BJ (cell line): ENCODE data around the gene MAP3K13. TPM values are rescaled to one million over a fixed set of nuclear protein-coding genes. Genes with fewer than 3 reads are reported as not detected.

Experiments used
- CTCF ChIA-PET: fragments of 350-600 bp; formaldehyde crosslinking; extraction: SDS; loops from one replicate; lab custom pipeline; 2021; ENCODE audit warnings: antibody characterized with exemption, inconsistent platforms; lab: Yijun Ruan, JAX
- POLR2A ChIA-PET: fragments of 300-600 bp; sonication (Branson Sonifier 250); formaldehyde crosslinking; extraction: SDS; loops from one replicate; lab custom pipeline; 2021; ENCODE audit warnings: antibody characterized with exemption; lab: Charles Lee
- DNase-seq: peaks from one replicate; pipeline ENCODE4 v3.0.0-alpha.2; 2011; ENCODE audit warnings: low read depth
- H3K27me3 ChIP-seq: 2 replicates; pipeline ENCODE4 v1.6.0; 2011; ENCODE audit warnings: low read length; ENCODE audit not compliant: control insufficient read depth, insufficient read depth
- H3K36me3 ChIP-seq: 2 replicates; pipeline ENCODE4 v1.5.1; 2011; ENCODE audit warnings: low read length; ENCODE audit not compliant: control insufficient read depth, insufficient read depth
- H3K4me3 ChIP-seq: 2 replicates; pipeline ENCODE4 v1.5.1; 2011; ENCODE audit warnings: low read depth, mild to moderate bottlenecking, control low read depth, low read length
- polyA plus RNA-seq: library from polyadenylated mRNA; depleted of rRNA; stranded (reverse); fragments of >200 nt; gene quantifications from 2 replicates; pipeline ENCODE4 v1.2.3, GENCODE V29; 2011; rRNA removed
- TF ChIP-seq, protein P1 (sequence below): IDR thresholded peaks from 2 replicates; pipeline ENCODE4 v1.5.1; 2011; ENCODE audit warnings: low read depth, mild to moderate bottlenecking, control low read depth, inconsistent platforms, low read length, moderate library complexity; ENCODE audit not compliant: insufficient read depth

MAP3K13 gene
- polyA plus RNA-seq, 1 experiment = 8.9 TPM

DNA sequence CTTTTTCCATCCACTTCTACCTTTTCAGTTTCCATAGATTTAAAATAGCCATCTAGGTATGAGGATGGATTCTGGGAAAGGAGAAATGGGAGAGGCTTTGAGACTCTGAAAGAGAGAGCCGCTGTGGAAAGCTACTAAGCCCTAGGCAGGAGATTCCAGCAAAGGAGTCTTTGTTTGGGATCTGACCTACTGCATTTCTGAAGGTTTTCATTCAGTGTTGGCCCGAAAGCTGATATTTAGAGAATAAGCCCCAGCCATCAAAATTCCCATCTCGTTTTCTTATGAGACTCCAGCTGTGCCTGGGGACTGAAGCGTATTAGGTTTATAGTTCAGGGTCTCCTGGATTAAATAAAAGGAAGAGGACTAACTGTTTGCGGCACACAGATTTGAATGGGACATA is 170.0 kb downstream of the MAP3K13 start:
- no peak overlapping the region for H3K4me3 ChIP-seq
- no peaks in the 10 kb centered on the region for H3K36me3 ChIP-seq
- ChIA-PET POLR2A (no interaction called here), CTCF (interaction anchor here (0.8 to 1.0 kb wide), 3 partner anchors 11 to 37 kb away, joined by 3 to 5 read pairs (median 3); no protein-coding TSS in a partner anchor)
- no peaks in the 10 kb centered on the region for H3K27me3 ChIP-seq
- TF ChIP-seq, protein P1, sequence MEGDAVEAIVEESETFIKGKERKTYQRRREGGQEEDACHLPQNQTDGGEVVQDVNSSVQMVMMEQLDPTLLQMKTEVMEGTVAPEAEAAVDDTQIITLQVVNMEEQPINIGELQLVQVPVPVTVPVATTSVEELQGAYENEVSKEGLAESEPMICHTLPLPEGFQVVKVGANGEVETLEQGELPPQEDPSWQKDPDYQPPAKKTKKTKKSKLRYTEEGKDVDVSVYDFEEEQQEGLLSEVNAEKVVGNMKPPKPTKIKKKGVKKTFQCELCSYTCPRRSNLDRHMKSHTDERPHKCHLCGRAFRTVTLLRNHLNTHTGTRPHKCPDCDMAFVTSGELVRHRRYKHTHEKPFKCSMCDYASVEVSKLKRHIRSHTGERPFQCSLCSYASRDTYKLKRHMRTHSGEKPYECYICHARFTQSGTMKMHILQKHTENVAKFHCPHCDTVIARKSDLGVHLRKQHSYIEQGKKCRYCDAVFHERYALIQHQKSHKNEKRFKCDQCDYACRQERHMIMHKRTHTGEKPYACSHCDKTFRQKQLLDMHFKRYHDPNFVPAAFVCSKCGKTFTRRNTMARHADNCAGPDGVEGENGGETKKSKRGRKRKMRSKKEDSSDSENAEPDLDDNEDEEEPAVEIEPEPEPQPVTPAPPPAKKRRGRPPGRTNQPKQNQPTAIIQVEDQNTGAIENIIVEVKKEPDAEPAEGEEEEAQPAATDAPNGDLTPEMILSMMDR = no peak
- DNase-seq = no peak

DNA sequence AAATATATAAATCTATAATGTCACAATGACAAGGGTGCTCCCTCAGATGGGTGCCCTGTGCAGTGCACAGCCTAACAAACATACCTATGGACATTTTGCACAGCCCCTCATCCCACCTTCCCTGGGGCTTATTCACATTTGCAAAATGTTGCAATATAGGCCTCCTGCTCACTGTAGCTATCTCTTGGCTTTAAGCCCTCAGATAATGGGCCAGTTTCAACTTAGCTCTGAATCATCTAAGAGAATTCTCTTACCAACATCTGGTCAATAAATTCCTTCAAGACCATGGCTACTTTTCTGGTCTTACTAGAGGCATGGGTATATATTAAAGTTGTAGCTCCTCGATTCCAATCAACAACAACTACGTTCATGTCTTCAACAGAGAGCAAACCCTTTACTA is 171.6 kb downstream of the MAP3K13 start:
- Histone ChIP-seq H3K27me3 (no peaks in the 10 kb centered on the region), H3K36me3 (no peaks in the 10 kb centered on the region), H3K4me3 (no peak overlapping the region)
- DNase-seq = no peak
- TF ChIP-seq, protein P1 = no peak
- CTCF ChIA-PET = interaction anchor here (0.6 to 1.9 kb wide), 3 partner anchors 11 to 41 kb away, joined by 3 to 5 read pairs (median 4); no protein-coding TSS in a partner anchor
- POLR2A ChIA-PET = no interaction called here

DNA sequence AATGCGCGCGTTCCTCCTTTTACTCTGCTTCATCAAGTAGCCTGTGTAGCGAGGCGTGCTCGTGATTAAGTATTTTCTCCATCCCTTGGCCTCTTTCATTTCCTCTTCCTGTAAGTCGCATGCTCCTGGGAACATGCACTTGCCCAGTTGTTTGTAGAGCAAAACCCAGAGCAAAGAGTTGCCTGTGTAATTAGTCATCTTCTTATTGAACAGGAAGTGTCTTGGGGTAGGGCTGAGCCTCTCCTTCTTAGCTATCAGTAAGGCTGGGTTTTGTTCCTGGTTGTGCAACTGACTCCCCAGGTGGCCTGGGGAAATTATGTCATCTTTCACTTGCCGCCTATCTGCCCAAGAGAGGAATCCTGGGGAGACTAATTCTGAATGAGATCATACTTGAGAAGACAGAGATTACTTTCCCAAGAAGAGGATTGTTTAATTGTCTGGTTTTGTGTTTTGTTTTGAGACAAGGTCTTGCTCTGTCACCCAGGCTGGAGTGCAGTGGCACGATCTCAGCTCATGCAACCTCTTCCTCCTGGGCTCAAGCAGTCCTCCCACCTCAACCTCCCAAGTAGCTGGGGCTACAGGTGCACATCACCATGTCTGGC is 174.5 kb downstream of the MAP3K13 start:
- Histone ChIP-seq H3K4me3 (no peak overlapping the region), H3K27me3 (0 out of 2 replicates have a peak, but pooled peaks cover 2% of the 10 kb centered on the region), H3K36me3 (no peaks in the 10 kb centered on the region)
- peak; percentile 51 for DNase-seq
- CTCF ChIA-PET = interaction anchor here (1.4 kb wide), 1 partner anchor 22 kb away, joined by 3 read pairs; no protein-coding TSS in a partner anchor
- TF ChIP-seq, protein P1 = no peak
- POLR2A ChIA-PET = no interaction called here

Other genes with a start within 250 kb of the MAP3K13 start
- gene C3orf70, start 210.1 kb upstream of the MAP3K13 start, polyA plus RNA-seq = 3.3 and 3.9 TPM in 2 replicates
- gene EHHADH, start 109.1 kb upstream of the MAP3K13 start, polyA plus RNA-seq = 5.2 and 6.0 TPM in 2 replicates
- 13.8 and 18.9 TPM in 2 replicates for gene TMEM41A, start 135.9 kb downstream of the MAP3K13 start, polyA plus RNA-seq
- gene LIPH, start 189.5 kb downstream of the MAP3K13 start, polyA plus RNA-seq = 0.17 and 0.20 TPM in 2 replicates
- gene SENP2, start 223.2 kb downstream of the MAP3K13 start, polyA plus RNA-seq = 9.9 and 16.9 TPM in 2 replicates